Measurements from ENCODE around the gene BANP.

The BANP gene

DNA sequence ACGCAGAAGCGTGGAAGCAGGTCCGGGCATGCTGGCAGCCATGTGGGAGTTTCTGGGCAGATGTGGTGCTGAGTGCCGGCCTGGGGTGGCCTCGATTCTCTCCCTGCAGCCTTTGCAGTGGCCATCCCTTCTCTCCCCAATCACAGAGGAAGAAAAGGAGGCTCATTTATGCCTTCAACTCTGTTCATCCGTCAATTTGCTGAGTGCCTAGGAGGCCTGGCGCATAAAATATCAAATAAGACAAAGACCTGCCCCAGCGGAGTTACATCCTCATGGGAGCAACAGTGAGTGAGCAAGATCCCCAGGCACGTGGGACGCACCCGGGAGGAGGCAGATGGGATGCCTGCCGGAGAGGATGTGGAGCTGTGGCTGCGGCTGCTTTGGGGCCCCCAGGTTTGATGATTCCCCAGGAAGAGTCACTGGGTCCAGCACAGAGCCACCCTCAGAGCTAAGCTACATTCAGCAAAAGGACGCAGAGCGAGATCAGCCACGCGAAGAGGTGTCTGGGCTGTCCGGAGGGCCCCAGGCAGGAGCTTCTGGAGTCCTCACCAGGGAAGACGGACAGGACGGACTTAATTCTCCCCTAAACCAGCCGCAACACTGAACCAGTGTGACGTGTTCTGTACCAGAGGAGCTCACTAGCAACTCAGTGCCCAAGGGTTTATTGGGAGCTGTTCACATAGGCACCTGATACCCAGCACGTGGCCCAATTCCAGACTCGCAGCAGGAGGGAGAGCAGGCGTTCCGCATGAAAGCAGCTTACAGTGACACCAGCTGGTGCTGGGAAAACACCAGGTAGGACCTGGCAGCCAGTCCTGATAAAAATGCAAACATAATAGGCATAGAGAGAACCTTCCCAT lies 26.2 kb upstream of the BANP start:
- Histone ChIP-seq H2BK120ac (ENCODE audit: insufficient read depth, low read length, poor library complexity) (no peak overlapping the region), H3K14ac (ENCODE audit: low read length) (no peak overlapping the region), H4K8ac (ENCODE audit: low read depth, low read length) (no peak overlapping the region), H2BK5ac (ENCODE audit: low read depth, low read length, poor library complexity) (no peak overlapping the region), H3K27me3 (ENCODE audit: insufficient read depth, low read length) (no peaks in the 10 kb centered on the region), H3K23ac (ENCODE audit: low read length) (no peak overlapping the region), H3K18ac (ENCODE audit: low read length) (no peak overlapping the region), H2AFZ (ENCODE audit: insufficient read depth, low read length, poor library complexity) (no peak overlapping the region), H3K27ac (ENCODE audit: low read depth, low read length) (no peak overlapping the region), H3K4me3 (ENCODE audit: low read depth, low read length) (no peak overlapping the region), H3K9me3 (ENCODE audit: insufficient read depth, low read depth, low read length) (no peaks in the 10 kb centered on the region), H3K36me3 (ENCODE audit: control insufficient read depth in 1 of 2, insufficient read depth in 2 of 2, low read length in 2 of 2) (no peaks in the 10 kb centered on the region), H2BK12ac (ENCODE audit: low read length) (no peak overlapping the region), H3K79me1 (ENCODE audit: low read length) (no peaks in the 10 kb centered on the region), H3K4me2 (ENCODE audit: low read length) (no peak overlapping the region), H3K4ac (ENCODE audit: low read depth, low read length) (no peak overlapping the region), H3K4me1 (ENCODE audit: control insufficient read depth in 1 of 2, insufficient read depth in 2 of 2, low read length in 2 of 2) (no peaks in the 10 kb centered on the region), H2AK5ac (ENCODE audit: low read length) (no peak overlapping the region), H3K79me2 (ENCODE audit: control insufficient read depth, insufficient read depth, low read length, poor library complexity) (no peaks in the 10 kb centered on the region), H4K12ac (ENCODE audit: low read depth, low read length) (no peak overlapping the region), H3K9ac (ENCODE audit: low read length) (no peak overlapping the region), H4K91ac (ENCODE audit: low read depth, low read length) (no peak overlapping the region)
- no CpG with 5 or more reads among the region's 26 CpGs for WGBS (ENCODE audit: extremely low coverage, insufficient coverage, insufficient read length)
- DNase-seq: no peak

DNA sequence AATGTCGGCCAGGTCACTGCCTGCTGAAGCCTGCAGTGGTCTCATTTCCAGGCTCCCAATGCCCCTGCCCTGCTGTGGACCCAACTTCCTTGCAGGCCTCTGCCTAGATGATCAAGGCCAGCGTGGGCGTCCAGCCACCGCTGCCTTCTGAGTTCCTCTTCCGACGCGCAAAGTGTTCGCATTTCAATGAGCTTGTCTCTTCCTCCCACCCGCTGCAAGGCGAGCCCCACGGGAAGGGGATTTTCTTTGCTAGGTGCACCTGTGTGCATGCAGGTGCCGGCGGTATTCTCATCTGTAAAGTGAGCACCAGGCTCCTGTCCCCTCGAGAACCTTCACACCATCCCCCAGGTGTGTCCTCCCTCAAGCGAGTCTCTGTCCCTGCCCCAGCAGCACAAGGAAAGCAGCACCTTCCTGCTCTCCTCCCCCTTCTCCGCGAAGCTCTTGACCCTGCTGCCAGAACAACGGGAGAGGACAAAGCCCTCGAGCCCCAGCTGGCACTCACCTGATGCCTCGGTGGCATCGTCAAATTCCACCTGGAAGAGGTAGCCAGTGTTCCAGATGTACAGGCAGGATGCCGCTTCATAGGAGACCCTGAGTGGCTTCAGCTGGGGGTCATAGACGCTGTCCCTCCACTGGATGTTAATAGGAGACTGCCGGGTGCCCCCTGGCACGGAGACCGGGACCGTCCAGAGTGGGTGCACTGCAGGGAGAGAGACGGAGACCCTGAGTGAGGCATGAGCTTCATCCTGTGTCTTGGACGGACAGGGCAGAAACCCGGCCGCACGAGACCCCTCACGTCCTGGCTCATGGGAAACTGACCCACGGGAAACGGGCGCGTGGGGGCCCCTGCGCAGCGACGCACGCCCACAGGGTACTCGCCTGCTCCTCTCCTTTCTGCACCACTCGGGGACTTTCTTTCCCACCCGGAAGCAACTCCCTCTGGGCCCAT lies 24.7 kb upstream of the BANP start:
- H3K27ac ChIP-seq (ENCODE audit: low read depth, low read length): no peak overlapping the region
- no CpG with 5 or more reads among the region's 44 CpGs for WGBS (ENCODE audit: extremely low coverage, insufficient coverage, insufficient read length)
- no peak overlapping the region for H2BK12ac ChIP-seq (ENCODE audit: low read length)
- H4K8ac ChIP-seq (ENCODE audit: low read depth, low read length): no peak overlapping the region
- H3K18ac ChIP-seq (ENCODE audit: low read length): no peak overlapping the region
- H4K12ac ChIP-seq (ENCODE audit: low read depth, low read length): no peak overlapping the region
- no peaks in the 10 kb centered on the region for H3K36me3 ChIP-seq (ENCODE audit: control insufficient read depth in 1 of 2, insufficient read depth in 2 of 2, low read length in 2 of 2)
- H2BK5ac ChIP-seq (ENCODE audit: low read depth, low read length, poor library complexity): no peak overlapping the region
- no peak overlapping the region for H3K9ac ChIP-seq (ENCODE audit: low read length)
- no peak overlapping the region for H2AK5ac ChIP-seq (ENCODE audit: low read length)
- H3K4ac ChIP-seq (ENCODE audit: low read depth, low read length): no peak overlapping the region
- no peak overlapping the region for H2AFZ ChIP-seq (ENCODE audit: insufficient read depth, low read length, poor library complexity)
- no peaks in the 10 kb centered on the region for H3K27me3 ChIP-seq (ENCODE audit: insufficient read depth, low read length)
- no peak overlapping the region for H3K23ac ChIP-seq (ENCODE audit: low read length)
- DNase-seq: peak in 1 of 2 donors; percentile 9
- no peak overlapping the region for H4K91ac ChIP-seq (ENCODE audit: low read depth, low read length)
- no peak overlapping the region for H3K4me2 ChIP-seq (ENCODE audit: low read length)
- H3K4me1 ChIP-seq (ENCODE audit: control insufficient read depth in 1 of 2, insufficient read depth in 2 of 2, low read length in 2 of 2): peaks cover 0 to 4% of the 10 kb centered on the region in 2 experiments
- no peaks in the 10 kb centered on the region for H3K9me3 ChIP-seq (ENCODE audit: insufficient read depth, low read depth, low read length)
- H2BK120ac ChIP-seq (ENCODE audit: insufficient read depth, low read length, poor library complexity): no peak overlapping the region
- no peaks in the 10 kb centered on the region for H3K79me1 ChIP-seq (ENCODE audit: low read length)
- H3K14ac ChIP-seq (ENCODE audit: low read length): no peak overlapping the region
- no peaks in the 10 kb centered on the region for H3K79me2 ChIP-seq (ENCODE audit: control insufficient read depth, insufficient read depth, low read length, poor library complexity)
- no peak overlapping the region for H3K4me3 ChIP-seq (ENCODE audit: low read depth, low read length)

DNA sequence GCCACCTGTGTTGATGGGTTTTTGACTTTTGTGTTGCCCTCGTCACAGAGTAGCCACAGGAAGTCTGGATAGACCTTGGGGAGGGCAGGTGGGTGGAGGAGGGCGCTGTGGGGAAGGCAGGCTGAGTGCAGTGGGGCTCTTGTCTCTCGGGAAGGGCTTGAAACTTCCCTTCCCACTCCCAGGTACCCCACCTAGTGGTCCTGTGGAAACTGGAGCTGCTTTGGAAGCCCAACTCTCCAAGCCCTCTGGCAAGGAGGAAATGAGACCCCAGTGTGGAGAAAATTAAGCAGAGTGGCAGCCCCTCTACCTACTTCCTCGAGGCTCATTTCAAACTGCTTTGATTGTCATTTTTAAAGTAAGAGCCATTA lies 24.1 kb upstream of the BANP start:
- no peak overlapping the region for H2BK12ac ChIP-seq (ENCODE audit: low read length)
- no peak overlapping the region for H2AFZ ChIP-seq (ENCODE audit: insufficient read depth, low read length, poor library complexity)
- no peaks in the 10 kb centered on the region for H3K79me1 ChIP-seq (ENCODE audit: low read length)
- no peaks in the 10 kb centered on the region for H3K27me3 ChIP-seq (ENCODE audit: insufficient read depth, low read length)
- no peaks in the 10 kb centered on the region for H3K79me2 ChIP-seq (ENCODE audit: control insufficient read depth, insufficient read depth, low read length, poor library complexity)
- no peak overlapping the region for H3K4ac ChIP-seq (ENCODE audit: low read depth, low read length)
- no peak for DNase-seq
- no peak overlapping the region for H2AK5ac ChIP-seq (ENCODE audit: low read length)
- H3K9ac ChIP-seq (ENCODE audit: low read length): no peak overlapping the region
- H4K8ac ChIP-seq (ENCODE audit: low read depth, low read length): no peak overlapping the region
- no peak overlapping the region for H3K4me3 ChIP-seq (ENCODE audit: low read depth, low read length)
- H3K14ac ChIP-seq (ENCODE audit: low read length): no peak overlapping the region
- H3K23ac ChIP-seq (ENCODE audit: low read length): no peak overlapping the region
- H4K12ac ChIP-seq (ENCODE audit: low read depth, low read length): no peak overlapping the region
- peaks cover 0 to 4% of the 10 kb centered on the region in 2 experiments for H3K4me1 ChIP-seq (ENCODE audit: control insufficient read depth in 1 of 2, insufficient read depth in 2 of 2, low read length in 2 of 2)
- no peak overlapping the region for H2BK120ac ChIP-seq (ENCODE audit: insufficient read depth, low read length, poor library complexity)
- WGBS (ENCODE audit: extremely low coverage, insufficient coverage, insufficient read length): no CpG with 5 or more reads among the region's 4 CpGs
- H3K4me2 ChIP-seq (ENCODE audit: low read length): no peak overlapping the region
- no peak overlapping the region for H4K91ac ChIP-seq (ENCODE audit: low read depth, low read length)
- no peaks in the 10 kb centered on the region for H3K9me3 ChIP-seq (ENCODE audit: insufficient read depth, low read depth, low read length)
- H3K36me3 ChIP-seq (ENCODE audit: control insufficient read depth in 1 of 2, insufficient read depth in 2 of 2, low read length in 2 of 2): no peaks in the 10 kb centered on the region
- no peak overlapping the region for H2BK5ac ChIP-seq (ENCODE audit: low read depth, low read length, poor library complexity)
- no peak overlapping the region for H3K18ac ChIP-seq (ENCODE audit: low read length)
- H3K27ac ChIP-seq (ENCODE audit: low read depth, low read length): no peak overlapping the region

DNA sequence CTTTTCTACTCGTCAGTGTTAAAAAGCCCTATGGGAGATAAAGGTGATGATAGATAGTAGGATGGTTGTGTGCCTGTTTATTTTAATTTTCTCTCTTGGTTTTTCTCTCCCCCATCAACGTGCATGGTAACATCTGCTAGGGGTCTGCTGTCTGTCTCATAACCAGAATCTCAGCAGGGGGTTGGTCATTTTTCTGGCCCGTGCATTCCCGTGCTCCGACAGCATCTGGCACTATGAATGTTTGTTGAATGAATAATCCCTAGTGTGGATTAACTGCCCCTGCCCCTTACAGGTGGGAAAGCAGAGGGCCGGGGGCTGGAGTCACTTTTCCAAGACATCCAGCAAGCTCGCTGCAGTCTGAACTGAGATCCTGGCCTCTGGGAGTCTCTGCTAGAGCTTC lies 21.2 kb upstream of the BANP start:
- WGBS (ENCODE audit: extremely low coverage, insufficient coverage, insufficient read length): no CpG with 5 or more reads among the region's 7 CpGs
- H3K4me3 ChIP-seq (ENCODE audit: low read depth, low read length): no peak overlapping the region
- no peak overlapping the region for H2BK120ac ChIP-seq (ENCODE audit: insufficient read depth, low read length, poor library complexity)
- no peak overlapping the region for H3K14ac ChIP-seq (ENCODE audit: low read length)
- no peak overlapping the region for H3K4ac ChIP-seq (ENCODE audit: low read depth, low read length)
- H3K27ac ChIP-seq (ENCODE audit: low read depth, low read length): no peak overlapping the region
- H3K36me3 ChIP-seq (ENCODE audit: control insufficient read depth in 1 of 2, insufficient read depth in 2 of 2, low read length in 2 of 2): no peaks in the 10 kb centered on the region
- no peak overlapping the region for H3K4me2 ChIP-seq (ENCODE audit: low read length)
- H3K9ac ChIP-seq (ENCODE audit: low read length): no peak overlapping the region
- no peaks in the 10 kb centered on the region for H3K9me3 ChIP-seq (ENCODE audit: insufficient read depth, low read depth, low read length)
- H3K79me2 ChIP-seq (ENCODE audit: control insufficient read depth, insufficient read depth, low read length, poor library complexity): no peaks in the 10 kb centered on the region
- H4K91ac ChIP-seq (ENCODE audit: low read depth, low read length): peak overlapping the region; percentile 1
- H2AK5ac ChIP-seq (ENCODE audit: low read length): no peak overlapping the region
- H2AFZ ChIP-seq (ENCODE audit: insufficient read depth, low read length, poor library complexity): peak overlapping the region; percentile 0
- H4K8ac ChIP-seq (ENCODE audit: low read depth, low read length): no peak overlapping the region
- no peak overlapping the region for H3K18ac ChIP-seq (ENCODE audit: low read length)
- no peaks in the 10 kb centered on the region for H3K79me1 ChIP-seq (ENCODE audit: low read length)
- no peak overlapping the region for H3K23ac ChIP-seq (ENCODE audit: low read length)
- H4K12ac ChIP-seq (ENCODE audit: low read depth, low read length): no peak overlapping the region
- no peak overlapping the region for H2BK5ac ChIP-seq (ENCODE audit: low read depth, low read length, poor library complexity)
- H2BK12ac ChIP-seq (ENCODE audit: low read length): no peak overlapping the region
- peak; percentile 55 to 64 for DNase-seq
- H3K4me1 ChIP-seq (ENCODE audit: control insufficient read depth in 1 of 2, insufficient read depth in 2 of 2, low read length in 2 of 2): peaks cover 0 to 4% of the 10 kb centered on the region in 2 experiments
- no peaks in the 10 kb centered on the region for H3K27me3 ChIP-seq (ENCODE audit: insufficient read depth, low read length)

Measured in trophoblast cell (in vitro differentiated cells and primary cell).